ENCODE results near the gene ODAD3. TPM values are rescaled to one million over a fixed set of nuclear protein-coding genes. Genes with fewer than 3 reads are reported as not detected.
"Not testable (repeated sequence)": the region's sequence is repeated elsewhere in the genome, so short reads cannot be mapped to it uniquely, and the experiment has no call there.

Gene ODAD3
- total RNA-seq, 1 experiment from 2014 or later = 3.9 TPM

- no peaks in the 10 kb centered on the region for H3K9me2 ChIP-seq (replicated peaks; ENCODE audit: low read length)
- H3K4me3 ChIP-seq (ENCODE audit: low read length) = no peak overlapping the region
- H3K79me2 ChIP-seq (ENCODE audit: low read length) = no peaks in the 10 kb centered on the region
- no peaks in the 10 kb centered on the region for H3K9me3 ChIP-seq (ENCODE audit: low read length)
- H3K36me3 ChIP-seq (ENCODE audit: low read depth, low read length) = no peaks in the 10 kb centered on the region
- DNase-seq (no peak), ATAC-seq (no peak)
- ChIA-PET CTCF (no interaction called here), POLR2A (ENCODE audit: unreplicated experiment) (no interaction called here)
- H4K20me1 ChIP-seq (ENCODE audit: low read length) = no peaks in the 10 kb centered on the region
- no peak overlapping the region for H3K4me2 ChIP-seq (ENCODE audit: low read length)
- no peaks in the 10 kb centered on the region for H3K4me1 ChIP-seq (ENCODE audit: insufficient read depth, low read length)
- intact Hi-C loops (cut with micrococcal nuclease) = no loop called here
- H3K27me3 ChIP-seq (ENCODE audit: low read length) = no peaks in the 10 kb centered on the region
- no peak overlapping the region for H3K9ac ChIP-seq (ENCODE audit: low read length)
- no peaks in the 10 kb centered on the region for H3F3A ChIP-seq (ENCODE audit: low read length, unreplicated experiment)
- no peak overlapping the region for H2AFZ ChIP-seq (ENCODE audit: low read length)
- no TSS peak for BruUV-seq (replicated peaks)
- TF ChIP-seq CTCF (conservative IDR thresholded peaks at IDR 0.05; ENCODE audit: low read depth, low read length) = no peak
- TF ChIP-seq EZH2 (IDR thresholded peaks at IDR 0.05; ENCODE audit: low read length, unreplicated experiment) = no peak
- no peak for TF ChIP-seq EZH2phosphoT487 (IDR thresholded peaks at IDR 0.05; ENCODE audit: borderline replicate concordance, low read length)
- no peak overlapping the region for H3K27ac ChIP-seq (ENCODE audit: low read length)
Measured at GRCh38 chr19:11475861-11476260, 40.9 kb upstream of the ODAD3 start.

GRCh38 chr19:11475343-11475742 is 40.4 kb upstream of the ODAD3 start:
- not testable (repeated sequence) for ATAC-seq

GRCh38 chr19:11473725-11474124 is 38.8 kb upstream of the ODAD3 start:
- no peak overlapping the region for H2AFZ ChIP-seq (ENCODE audit: low read length)
- no peaks in the 10 kb centered on the region for H4K20me1 ChIP-seq (ENCODE audit: low read length)
- H3K79me2 ChIP-seq (ENCODE audit: low read length) = no peaks in the 10 kb centered on the region
- no peaks in the 10 kb centered on the region for H3K27me3 ChIP-seq (ENCODE audit: low read length)
- no peaks in the 10 kb centered on the region for H3F3A ChIP-seq (ENCODE audit: low read length, unreplicated experiment)
- H3K4me1 ChIP-seq (ENCODE audit: insufficient read depth, low read length) = no peaks in the 10 kb centered on the region
- TF ChIP-seq EZH2phosphoT487 (IDR thresholded peaks at IDR 0.05; ENCODE audit: borderline replicate concordance, low read length) (no peak), EZH2 (IDR thresholded peaks at IDR 0.05; ENCODE audit: low read length, unreplicated experiment) (no peak), CTCF (conservative IDR thresholded peaks at IDR 0.05; ENCODE audit: low read depth, low read length) (no peak)
- no TSS peak for BruUV-seq (replicated peaks)
- H3K9me3 ChIP-seq (ENCODE audit: low read length) = no peaks in the 10 kb centered on the region
- H3K27ac ChIP-seq (ENCODE audit: low read length) = no peak overlapping the region
- H3K9ac ChIP-seq (ENCODE audit: low read length) = no peak overlapping the region
- DNase-seq = no peak
- POLR2A ChIA-PET (ENCODE audit: unreplicated experiment) = no interaction called here
- no peak for ATAC-seq
- H3K4me2 ChIP-seq (ENCODE audit: low read length) = no peak overlapping the region
- intact Hi-C loops (cut with micrococcal nuclease) = no loop called here
- no peaks in the 10 kb centered on the region for H3K9me2 ChIP-seq (replicated peaks; ENCODE audit: low read length)
- CTCF ChIA-PET = no interaction called here
- no peaks in the 10 kb centered on the region for H3K36me3 ChIP-seq (ENCODE audit: low read depth, low read length)
- no peak overlapping the region for H3K4me3 ChIP-seq (ENCODE audit: low read length)

More at GRCh38 chr19:11475343-11475742, 40.4 kb upstream of the ODAD3 start:
- H3F3A ChIP-seq (ENCODE audit: low read length, unreplicated experiment); H3K27me3 ChIP-seq (ENCODE audit: low read length); intact Hi-C loops (cut with micrococcal nuclease); H3K4me2 ChIP-seq (ENCODE audit: low read length); H3K9me2 ChIP-seq (replicated peaks; ENCODE audit: low read length); H3K9ac ChIP-seq (ENCODE audit: low read length); CTCF ChIA-PET; H3K4me1 ChIP-seq (ENCODE audit: insufficient read depth, low read length); H4K20me1 ChIP-seq (ENCODE audit: low read length); H3K9me3 ChIP-seq (ENCODE audit: low read length); H3K4me3 ChIP-seq (ENCODE audit: low read length); POLR2A ChIA-PET (ENCODE audit: unreplicated experiment); H2AFZ ChIP-seq (ENCODE audit: low read length); H3K79me2 ChIP-seq (ENCODE audit: low read length); H3K27ac ChIP-seq (ENCODE audit: low read length); DNase-seq; H3K36me3 ChIP-seq (ENCODE audit: low read depth, low read length); BruUV-seq (replicated peaks): not testable (repeated sequence)

- H2AFZ ChIP-seq (ENCODE audit: low read length); H3K36me3 ChIP-seq (ENCODE audit: low read depth, low read length); H3K9me2 ChIP-seq (replicated peaks; ENCODE audit: low read length); H3K79me2 ChIP-seq (ENCODE audit: low read length); H3K4me1 ChIP-seq (ENCODE audit: insufficient read depth, low read length); H3K4me3 ChIP-seq (ENCODE audit: low read length); H3K9me3 ChIP-seq (ENCODE audit: low read length); H3K4me2 ChIP-seq (ENCODE audit: low read length); BruUV-seq (replicated peaks); H3K27me3 ChIP-seq (ENCODE audit: low read length); intact Hi-C loops (cut with micrococcal nuclease); H3K9ac ChIP-seq (ENCODE audit: low read length); CTCF ChIA-PET; H4K20me1 ChIP-seq (ENCODE audit: low read length); H3K27ac ChIP-seq (ENCODE audit: low read length); H3F3A ChIP-seq (ENCODE audit: low read length, unreplicated experiment); ATAC-seq; DNase-seq: not testable (repeated sequence)
- POLR2A ChIA-PET (ENCODE audit: unreplicated experiment) = interaction anchor here (0.7 kb wide), 1 partner anchor 9 kb away, joined by 6 read pairs; no protein-coding TSS in a partner anchor
Measured at GRCh38 chr19:11468266-11468845, 33.4 kb upstream of the ODAD3 start.
